B cell (primary cell): ENCODE measurements around the gene AK4.

Experiments
- EZH2 ChIP-seq: IDR thresholded peaks from 2 replicates; pipeline ENCODE4 v1.6.1; 2012; ENCODE audit warnings: borderline replicate concordance, low read depth, mild to moderate bottlenecking, moderate library complexity, low read length; ENCODE audit not compliant: insufficient read depth, poor library complexity, severe bottlenecking
- TF ChIP-seq, protein P1 (sequence below): fragments of 200-600 bp; IDR thresholded peaks from one replicate; pipeline ENCODE4 v1.8.0; 2022; ENCODE audit warnings: antibody characterized with exemption, mild to moderate bottlenecking

DNA sequence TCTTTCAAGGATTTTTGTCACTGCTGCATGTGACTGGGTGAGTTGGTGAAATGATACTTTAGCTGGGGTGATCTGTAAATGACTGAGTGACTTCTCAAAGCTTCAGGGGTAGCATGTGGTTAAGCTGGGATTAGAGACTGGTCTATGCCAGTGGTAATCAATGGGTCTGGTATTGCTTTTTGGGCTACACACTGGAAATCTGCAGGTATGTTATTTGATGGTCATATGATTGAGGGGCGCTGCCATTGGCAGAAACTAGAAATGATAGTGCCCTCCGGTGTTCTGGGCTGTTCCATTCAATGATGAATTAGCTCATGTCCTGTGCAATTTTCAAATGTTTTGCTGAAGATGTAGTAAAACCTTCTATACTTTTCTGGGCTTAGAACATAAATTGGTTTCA lies 121.6 kb downstream of the AK4 start:
- TF ChIP-seq, protein P1, sequence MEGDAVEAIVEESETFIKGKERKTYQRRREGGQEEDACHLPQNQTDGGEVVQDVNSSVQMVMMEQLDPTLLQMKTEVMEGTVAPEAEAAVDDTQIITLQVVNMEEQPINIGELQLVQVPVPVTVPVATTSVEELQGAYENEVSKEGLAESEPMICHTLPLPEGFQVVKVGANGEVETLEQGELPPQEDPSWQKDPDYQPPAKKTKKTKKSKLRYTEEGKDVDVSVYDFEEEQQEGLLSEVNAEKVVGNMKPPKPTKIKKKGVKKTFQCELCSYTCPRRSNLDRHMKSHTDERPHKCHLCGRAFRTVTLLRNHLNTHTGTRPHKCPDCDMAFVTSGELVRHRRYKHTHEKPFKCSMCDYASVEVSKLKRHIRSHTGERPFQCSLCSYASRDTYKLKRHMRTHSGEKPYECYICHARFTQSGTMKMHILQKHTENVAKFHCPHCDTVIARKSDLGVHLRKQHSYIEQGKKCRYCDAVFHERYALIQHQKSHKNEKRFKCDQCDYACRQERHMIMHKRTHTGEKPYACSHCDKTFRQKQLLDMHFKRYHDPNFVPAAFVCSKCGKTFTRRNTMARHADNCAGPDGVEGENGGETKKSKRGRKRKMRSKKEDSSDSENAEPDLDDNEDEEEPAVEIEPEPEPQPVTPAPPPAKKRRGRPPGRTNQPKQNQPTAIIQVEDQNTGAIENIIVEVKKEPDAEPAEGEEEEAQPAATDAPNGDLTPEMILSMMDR, result no peak
- TF ChIP-seq EZH2, result no peak
